OCI-M2 (cell line): ENCODE measurements around the gene ESPN.

Experiments used
- DNase-seq: peaks from one replicate; lab custom pipeline; 2025; ENCODE audit not compliant: unreplicated experiment; lab: John Stamatoyannopoulos, UW

Gene ESPN

GRCh38 chr1:6495540-6496364 is 71.2 kb downstream of the ESPN start:
- DNase-seq: no peak

- no peak for DNase-seq
These were observed 71.8 kb downstream of the ESPN start for GRCh38 chr1:6496365-6496721.

- DNase-seq: no peak
These were observed 72.3 kb downstream of the ESPN start for GRCh38 chr1:6496890-6497214.

GRCh38 chr1:6497215-6497866 is 72.8 kb downstream of the ESPN start:
- DNase-seq: no peak

- DNase-seq: no peak
These were observed 73.4 kb downstream of the ESPN start for GRCh38 chr1:6497867-6498575.

- DNase-seq: no peak
These were observed 74.1 kb downstream of the ESPN start for GRCh38 chr1:6498576-6499111.

GRCh38 chr1:6499296-6499695 is 74.7 kb downstream of the ESPN start:
- DNase-seq: no peak

- DNase-seq: no peak
These were observed 76.1 kb downstream of the ESPN start for GRCh38 chr1:6500544-6501278.

- no peak for DNase-seq
These were observed 76.8 kb downstream of the ESPN start for GRCh38 chr1:6501279-6501813.

GRCh38 chr1:6502000-6502891 is 77.7 kb downstream of the ESPN start:
- no peak for DNase-seq

- no peak for DNase-seq
These were observed 79.5 kb downstream of the ESPN start for GRCh38 chr1:6503884-6504602.

- DNase-seq: no peak
These were observed 80.3 kb downstream of the ESPN start for GRCh38 chr1:6504887-6505286.

- DNase-seq: no peak
These were observed 81.0 kb downstream of the ESPN start for GRCh38 chr1:6505367-6506209.

GRCh38 chr1:6506210-6507036 is 81.8 kb downstream of the ESPN start:
- DNase-seq: no peak

- no peak for DNase-seq
These were observed 82.5 kb downstream of the ESPN start for GRCh38 chr1:6507037-6507428.

GRCh38 chr1:6507461-6507911 is 82.9 kb downstream of the ESPN start:
- DNase-seq: no peak

GRCh38 chr1:6508154-6508815 is 83.7 kb downstream of the ESPN start:
- DNase-seq: no peak
